ENCODE results near the gene C1orf115. TPM values are rescaled to one million over a fixed set of nuclear protein-coding genes. Genes with fewer than 3 reads are reported as not detected.
A peak's percentile ranks its signal among the peaks of the same experiment; 100 is the strongest.

C1orf115 gene
- total RNA-seq, 1 experiment from 2014 or later: 5.1 TPM

- intact Hi-C loops (cut with micrococcal nuclease; ENCODE audit: unreplicated experiment): no loop called here
- Mint-ChIP-seq H3K9me3 (ENCODE audit: low read depth, unreplicated experiment) (no peaks in the 10 kb centered on the region), H3K4me1 (ENCODE audit: low read depth, unreplicated experiment) (no peaks in the 10 kb centered on the region), H3K27ac (ENCODE audit: unreplicated experiment) (no peak overlapping the region), H3K27me3 (ENCODE audit: unreplicated experiment) (peaks cover 8% of the 10 kb centered on the region), H3K4me3 (ENCODE audit: low read depth, unreplicated experiment) (no peak overlapping the region), H3K36me3 (ENCODE audit: insufficient read depth, unreplicated experiment) (no peaks in the 10 kb centered on the region)
- CTCF ChIA-PET: no interaction called here
- DNase-seq: no peak
- TF ChIP-seq CTCF (IDR thresholded peaks at IDR 0.05; ENCODE audit: unreplicated experiment): no peak
- BruUV-seq (replicated peaks): no TSS peak
These were observed 37.4 kb downstream of the C1orf115 start for GRCh38 chr1:220727519-220727918.

GRCh38 chr1:220730486-220730885 lies 40.3 kb downstream of the C1orf115 start:
- BruUV-seq (replicated peaks): no TSS peak
- no peaks in the 10 kb centered on the region for H3K36me3 Mint-ChIP-seq (ENCODE audit: insufficient read depth, unreplicated experiment)
- H3K4me3 Mint-ChIP-seq (ENCODE audit: low read depth, unreplicated experiment): no peak overlapping the region
- H3K27ac Mint-ChIP-seq (ENCODE audit: unreplicated experiment): no peak overlapping the region
- peaks cover 8% of the 10 kb centered on the region for H3K27me3 Mint-ChIP-seq (ENCODE audit: unreplicated experiment)
- CTCF ChIA-PET: no interaction called here
- TF ChIP-seq CTCF (IDR thresholded peaks at IDR 0.05; ENCODE audit: unreplicated experiment): no peak
- no peak for DNase-seq
- intact Hi-C loops (cut with micrococcal nuclease; ENCODE audit: unreplicated experiment): no loop called here
- peaks cover 20% of the 10 kb centered on the region for H3K4me1 Mint-ChIP-seq (ENCODE audit: low read depth, unreplicated experiment)
- no peaks in the 10 kb centered on the region for H3K9me3 Mint-ChIP-seq (ENCODE audit: low read depth, unreplicated experiment)

- CTCF ChIA-PET: interaction anchor here (1.1 kb wide), 1 partner anchor 35 kb away, joined by 4 read pairs; no protein-coding TSS in a partner anchor
These were observed 42.0 kb downstream of the C1orf115 start for GRCh38 chr1:220732137-220732536.

GRCh38 chr1:220732621-220733020 lies 42.5 kb downstream of the C1orf115 start:
- Mint-ChIP-seq H3K9me3 (ENCODE audit: low read depth, unreplicated experiment) (no peaks in the 10 kb centered on the region), H3K27ac (ENCODE audit: unreplicated experiment) (no peak overlapping the region), H3K36me3 (ENCODE audit: insufficient read depth, unreplicated experiment) (no peaks in the 10 kb centered on the region), H3K4me3 (ENCODE audit: low read depth, unreplicated experiment) (no peak overlapping the region), H3K27me3 (ENCODE audit: unreplicated experiment) (no peaks in the 10 kb centered on the region), H3K4me1 (ENCODE audit: low read depth, unreplicated experiment) (peaks cover 24% of the 10 kb centered on the region)
- DNase-seq: no peak
- no peak for TF ChIP-seq CTCF (IDR thresholded peaks at IDR 0.05; ENCODE audit: unreplicated experiment)
- BruUV-seq (replicated peaks): no TSS peak
- intact Hi-C loops (cut with micrococcal nuclease; ENCODE audit: unreplicated experiment): loop anchor here (2.0 kb wide), 1 partner anchor 42 kb away; the partner anchor contains the start of gene C1orf115
- CTCF ChIA-PET: interaction anchor here (0.6 to 2.7 kb wide), 15 partner anchors 9 to 514 kb away, joined by 3 to 26 read pairs (median 7); partner anchors contain the start of gene MTARC2

More at GRCh38 chr1:220732137-220732536, 42.0 kb downstream of the C1orf115 start:
- no peak for TF ChIP-seq CTCF (IDR thresholded peaks at IDR 0.05; ENCODE audit: unreplicated experiment)
- BruUV-seq (replicated peaks): no TSS peak
- intact Hi-C loops (cut with micrococcal nuclease; ENCODE audit: unreplicated experiment): loop anchor here (2.0 kb wide), 1 partner anchor 41 kb away; the partner anchor contains the start of gene C1orf115
- H3K9me3 Mint-ChIP-seq (ENCODE audit: low read depth, unreplicated experiment): no peaks in the 10 kb centered on the region
- H3K27ac Mint-ChIP-seq (ENCODE audit: unreplicated experiment): peak overlapping the region; percentile 8
- no peak overlapping the region for H3K4me3 Mint-ChIP-seq (ENCODE audit: low read depth, unreplicated experiment)
- no peaks in the 10 kb centered on the region for H3K27me3 Mint-ChIP-seq (ENCODE audit: unreplicated experiment)
- DNase-seq: no peak
- H3K36me3 Mint-ChIP-seq (ENCODE audit: insufficient read depth, unreplicated experiment): no peaks in the 10 kb centered on the region
- peaks cover 24% of the 10 kb centered on the region for H3K4me1 Mint-ChIP-seq (ENCODE audit: low read depth, unreplicated experiment)

Data from Calu3 (cell line).